HL-60 (cell line): Measurements from ENCODE around the gene ATP9B.

Experiments
- DNase-seq, 2 experiments: peaks; one replicate each; pipeline ENCODE4 v3.0.0-alpha.2; 2010 to 2020; ENCODE audit warnings: low read depth in 1 of 2, low spot score in 1 of 2
- H3K27ac ChIP-seq: fragments of 250-450 bp; sonication (Bioruptor Pico); replicated peaks from 2 replicates; pipeline ENCODE4 v1.5.1; 2020; ENCODE audit warnings: mild to moderate bottlenecking, moderate library complexity
- H3K27me3 ChIP-seq: fragments of 250-450 bp; sonication (Bioruptor Pico); 2 replicates; pipeline ENCODE4 v1.5.1; 2021; ENCODE audit warnings: mild to moderate bottlenecking, moderate library complexity; ENCODE audit not compliant: insufficient read depth, poor library complexity, severe bottlenecking
- H3K4me3 ChIP-seq: replicated peaks from 2 replicates; pipeline ENCODE4 v1.5.1; 2011; ENCODE audit warnings: mild to moderate bottlenecking, control low read depth, low read length; ENCODE audit not compliant: insufficient read depth
- GABPA ChIP-seq: IDR thresholded peaks from 2 replicates; pipeline ENCODE4 v1.6.1; 2012; ENCODE audit warnings: low read depth
- POLR2AphosphoS5 ChIP-seq: IDR thresholded peaks from 2 replicates; pipeline ENCODE4 v1.6.1; 2012; ENCODE audit warnings: low read depth
- REST ChIP-seq: IDR thresholded peaks from 2 replicates; pipeline ENCODE4 v1.6.1; 2012; ENCODE audit warnings: low read depth; ENCODE audit not compliant: insufficient replicate concordance
- SPI1 ChIP-seq: IDR thresholded peaks from 2 replicates; pipeline ENCODE4 v1.6.1; 2012; ENCODE audit warnings: low read depth, mild to moderate bottlenecking, borderline replicate concordance
- TF ChIP-seq, protein P1 (sequence below): IDR thresholded peaks from one replicate; pipeline ENCODE4 v1.5.1; 2011; ENCODE audit warnings: low read length, control low read depth, inconsistent platforms; ENCODE audit not compliant: insufficient read depth

ATP9B gene

DNA sequence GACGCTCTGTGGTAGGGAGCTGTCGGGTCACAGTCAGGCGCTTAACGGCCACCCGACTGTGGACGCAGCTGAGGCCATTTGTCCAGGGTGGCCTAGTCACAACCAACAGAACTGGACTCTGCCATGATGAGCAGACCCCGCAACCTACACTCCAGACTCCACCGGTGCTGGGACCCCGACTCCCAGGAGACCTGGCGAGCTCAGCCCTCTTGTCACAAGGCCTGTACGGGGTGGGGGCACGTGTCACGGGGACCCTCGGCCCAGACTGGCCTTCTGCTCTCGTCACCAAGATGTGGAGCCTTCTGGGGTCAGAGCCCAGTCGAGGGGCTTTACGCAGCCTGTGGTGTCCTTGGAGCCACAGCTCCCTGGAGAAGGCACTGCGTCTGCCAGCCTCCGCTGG is 349.0 kb downstream of the ATP9B start:
- DNase-seq: no peak
- TF ChIP-seq REST: no peak
- TF ChIP-seq GABPA: no peak
- TF ChIP-seq POLR2AphosphoS5: no peak
- TF ChIP-seq, protein P1, sequence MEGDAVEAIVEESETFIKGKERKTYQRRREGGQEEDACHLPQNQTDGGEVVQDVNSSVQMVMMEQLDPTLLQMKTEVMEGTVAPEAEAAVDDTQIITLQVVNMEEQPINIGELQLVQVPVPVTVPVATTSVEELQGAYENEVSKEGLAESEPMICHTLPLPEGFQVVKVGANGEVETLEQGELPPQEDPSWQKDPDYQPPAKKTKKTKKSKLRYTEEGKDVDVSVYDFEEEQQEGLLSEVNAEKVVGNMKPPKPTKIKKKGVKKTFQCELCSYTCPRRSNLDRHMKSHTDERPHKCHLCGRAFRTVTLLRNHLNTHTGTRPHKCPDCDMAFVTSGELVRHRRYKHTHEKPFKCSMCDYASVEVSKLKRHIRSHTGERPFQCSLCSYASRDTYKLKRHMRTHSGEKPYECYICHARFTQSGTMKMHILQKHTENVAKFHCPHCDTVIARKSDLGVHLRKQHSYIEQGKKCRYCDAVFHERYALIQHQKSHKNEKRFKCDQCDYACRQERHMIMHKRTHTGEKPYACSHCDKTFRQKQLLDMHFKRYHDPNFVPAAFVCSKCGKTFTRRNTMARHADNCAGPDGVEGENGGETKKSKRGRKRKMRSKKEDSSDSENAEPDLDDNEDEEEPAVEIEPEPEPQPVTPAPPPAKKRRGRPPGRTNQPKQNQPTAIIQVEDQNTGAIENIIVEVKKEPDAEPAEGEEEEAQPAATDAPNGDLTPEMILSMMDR: no peak
- no peak for TF ChIP-seq SPI1
- Histone ChIP-seq H3K4me3 (no peak overlapping the region), H3K27ac (no peak overlapping the region), H3K27me3 (no peaks in the 10 kb centered on the region)

GRCh38 chr18:79418642-79419041 is 349.4 kb downstream of the ATP9B start:
- Histone ChIP-seq H3K4me3 (no peak overlapping the region), H3K27me3 (no peaks in the 10 kb centered on the region), H3K27ac (no peak overlapping the region)
- TF ChIP-seq, protein P1: no peak
- TF ChIP-seq SPI1 (no peak), REST (no peak), GABPA (no peak), POLR2AphosphoS5 (no peak)
- DNase-seq: no peak

DNA sequence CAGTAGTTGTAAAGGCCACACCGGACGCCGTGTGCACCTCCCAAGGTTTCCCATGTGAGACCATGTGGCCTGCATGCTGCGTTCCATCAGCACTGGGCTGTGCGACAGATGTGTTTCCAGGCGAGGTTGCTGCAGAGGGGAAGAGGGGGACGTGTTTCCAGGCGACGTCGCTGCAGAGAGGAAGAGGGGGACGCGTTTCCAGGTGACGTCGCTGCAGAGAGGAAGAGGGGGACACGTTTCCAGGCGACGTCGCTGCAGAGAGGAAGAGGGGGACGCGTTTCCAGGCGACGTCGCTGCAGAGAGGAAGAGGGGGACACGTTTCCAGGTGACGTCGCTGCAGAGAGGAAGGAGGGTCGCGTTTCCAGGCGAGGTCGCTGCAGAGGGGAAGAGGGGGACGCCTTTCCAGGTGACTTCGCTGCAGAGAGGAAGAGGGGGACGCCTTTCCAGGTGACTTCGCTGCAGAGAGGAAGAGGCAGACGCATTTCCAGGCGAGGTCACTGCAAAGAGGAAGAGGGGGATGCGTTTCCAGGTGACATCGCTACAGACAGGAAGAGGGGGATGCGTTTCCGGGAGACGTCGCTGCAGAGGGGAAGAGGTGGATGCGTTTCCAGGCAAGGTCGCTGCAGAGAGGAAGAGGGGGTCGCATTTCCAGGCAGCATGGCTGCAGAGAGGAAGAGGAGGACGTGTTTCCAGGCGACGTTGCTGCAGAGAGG is 351.0 kb downstream of the ATP9B start:
- Histone ChIP-seq H3K27ac (no peak overlapping the region), H3K27me3 (no peaks in the 10 kb centered on the region), H3K4me3 (no peak overlapping the region)
- peak; percentile 83 for TF ChIP-seq GABPA
- TF ChIP-seq SPI1: no peak
- DNase-seq: no peak

DNA sequence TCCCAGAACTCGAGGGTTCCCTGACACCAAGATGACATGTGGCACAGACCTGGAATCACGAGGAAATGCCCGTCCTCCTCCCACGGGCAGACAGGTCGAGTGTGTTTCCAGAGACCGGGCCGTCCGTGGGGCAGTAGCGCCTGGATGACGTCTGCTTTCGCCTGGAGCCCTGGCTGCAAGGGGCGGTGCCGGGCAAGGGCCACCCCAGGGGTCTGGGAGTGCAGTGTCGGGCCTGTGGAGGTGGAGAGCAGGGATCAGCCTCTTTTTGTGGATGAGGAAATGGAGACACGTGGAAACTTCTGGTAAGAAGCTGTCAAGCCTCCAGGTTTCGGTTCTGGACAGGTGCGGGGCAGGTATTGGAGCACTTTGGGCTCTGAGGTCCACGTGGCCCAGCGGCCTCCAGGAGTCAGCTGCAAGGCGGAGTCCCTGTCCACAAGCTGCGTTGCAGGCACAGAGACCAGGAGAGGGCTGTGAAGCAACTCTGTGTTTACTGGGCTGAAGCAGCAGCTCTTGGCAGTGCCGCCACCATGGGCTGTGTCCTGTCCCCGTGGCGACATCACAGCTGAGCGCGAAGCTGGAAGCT is 352.2 kb downstream of the ATP9B start:
- H3K27me3 ChIP-seq: no peaks in the 10 kb centered on the region
- no peak for DNase-seq
- no peak overlapping the region for H3K27ac ChIP-seq
- no peak for TF ChIP-seq GABPA
- H3K4me3 ChIP-seq: no peak overlapping the region
